Measurements from ENCODE around the gene SYNE1. TPM values are rescaled to one million over a fixed set of nuclear protein-coding genes. Genes with fewer than 3 reads are reported as not detected.
"Not testable (repeated sequence)": the region's sequence is repeated elsewhere in the genome, so short reads cannot be mapped to it uniquely, and the experiment has no call there.

SYNE1 gene
- total RNA-seq, 1 experiment from 2014 or later, result 10.8 TPM

- Histone ChIP-seq H3K27me3 (no peaks in the 10 kb centered on the region), H3K9me3 (no peaks in the 10 kb centered on the region), H3K36me3 (no peaks in the 10 kb centered on the region), H3K4me3 (no peak overlapping the region)
- DNase-seq, result no peak
Observed at GRCh38 chr6:152543519-152543918, 93.6 kb downstream of the SYNE1 start.

GRCh38 chr6:152540381-152540780 lies 96.8 kb downstream of the SYNE1 start:
- Histone ChIP-seq H3K4me3 (no peak overlapping the region), H3K36me3 (no peaks in the 10 kb centered on the region), H3K9me3 (no peaks in the 10 kb centered on the region), H3K27me3 (no peaks in the 10 kb centered on the region)
- no peak for DNase-seq

- Histone ChIP-seq H3K4me3 (no peak overlapping the region), H3K27me3 (no peaks in the 10 kb centered on the region)
Observed at GRCh38 chr6:152534541-152534940, 102.6 kb downstream of the SYNE1 start.

GRCh38 chr6:152532556-152533422 lies 104.4 kb downstream of the SYNE1 start:
- Histone ChIP-seq H3K36me3 (no peaks in the 10 kb centered on the region), H3K9me3 (no peaks in the 10 kb centered on the region), H3K27me3 (no peaks in the 10 kb centered on the region), H3K4me3 (no peak overlapping the region)
- DNase-seq, result no peak

More at GRCh38 chr6:152534541-152534940, 102.6 kb downstream of the SYNE1 start:
- Histone ChIP-seq H3K9me3 (no peaks in the 10 kb centered on the region), H3K36me3 (no peaks in the 10 kb centered on the region)
- DNase-seq, result no peak

GRCh38 chr6:152531659-152532058 lies 105.5 kb downstream of the SYNE1 start:
- no peaks in the 10 kb centered on the region for H3K9me3 ChIP-seq
- no peak overlapping the region for H3K4me3 ChIP-seq
- H3K36me3 ChIP-seq, result no peaks in the 10 kb centered on the region
- H3K27me3 ChIP-seq, result no peaks in the 10 kb centered on the region
- no peak for DNase-seq

- Histone ChIP-seq H3K4me3 (no peak overlapping the region), H3K9me3 (no peaks in the 10 kb centered on the region), H3K27me3 (no peaks in the 10 kb centered on the region), H3K36me3 (no peaks in the 10 kb centered on the region)
- no peak for DNase-seq
Observed at GRCh38 chr6:152529369-152529768, 107.8 kb downstream of the SYNE1 start.

- not testable (repeated sequence) for H3K36me3 ChIP-seq, H3K9me3 ChIP-seq, H3K27me3 ChIP-seq, H3K4me3 ChIP-seq, DNase-seq
Observed at GRCh38 chr6:152514120-152514519, 123.0 kb downstream of the SYNE1 start.

- DNase-seq, result no peak
- Histone ChIP-seq H3K27me3 (no peaks in the 10 kb centered on the region), H3K36me3 (no peaks in the 10 kb centered on the region), H3K4me3 (no peak overlapping the region), H3K9me3 (no peaks in the 10 kb centered on the region)
Observed at GRCh38 chr6:152509916-152510315, 127.2 kb downstream of the SYNE1 start.

- Histone ChIP-seq H3K4me3 (no peak overlapping the region), H3K36me3 (no peaks in the 10 kb centered on the region), H3K9me3 (no peaks in the 10 kb centered on the region), H3K27me3 (no peaks in the 10 kb centered on the region)
- no peak for DNase-seq
Observed at GRCh38 chr6:152508477-152508876, 128.7 kb downstream of the SYNE1 start.

GRCh38 chr6:152503546-152503945 lies 133.6 kb downstream of the SYNE1 start:
- no peak for DNase-seq
- Histone ChIP-seq H3K36me3 (no peaks in the 10 kb centered on the region), H3K4me3 (no peak overlapping the region), H3K9me3 (no peaks in the 10 kb centered on the region), H3K27me3 (no peaks in the 10 kb centered on the region)

GRCh38 chr6:152502421-152503188 lies 134.6 kb downstream of the SYNE1 start:
- no peaks in the 10 kb centered on the region for H3K36me3 ChIP-seq

GRCh38 chr6:152499931-152500330 lies 137.2 kb downstream of the SYNE1 start:
- Histone ChIP-seq H3K27me3 (no peaks in the 10 kb centered on the region), H3K9me3 (no peaks in the 10 kb centered on the region), H3K4me3 (no peak overlapping the region), H3K36me3 (no peaks in the 10 kb centered on the region)
- DNase-seq, result no peak

More at GRCh38 chr6:152502421-152503188, 134.6 kb downstream of the SYNE1 start:
- no peak for DNase-seq
- Histone ChIP-seq H3K4me3 (no peak overlapping the region), H3K9me3 (no peaks in the 10 kb centered on the region), H3K27me3 (no peaks in the 10 kb centered on the region)

GRCh38 chr6:152496731-152497130 lies 140.4 kb downstream of the SYNE1 start:
- no peaks in the 10 kb centered on the region for H3K9me3 ChIP-seq
- H3K36me3 ChIP-seq, result no peaks in the 10 kb centered on the region
- no peak for DNase-seq

GRCh38 chr6:152495456-152495855 lies 141.7 kb downstream of the SYNE1 start:
- not testable (repeated sequence) for DNase-seq, H3K36me3 ChIP-seq, H3K9me3 ChIP-seq, H3K4me3 ChIP-seq, H3K27me3 ChIP-seq

More at GRCh38 chr6:152496731-152497130, 140.4 kb downstream of the SYNE1 start:
- Histone ChIP-seq H3K4me3 (no peak overlapping the region), H3K27me3 (no peaks in the 10 kb centered on the region)

GRCh38 chr6:152492281-152492680 lies 144.9 kb downstream of the SYNE1 start:
- not testable (repeated sequence) for DNase-seq, H3K9me3 ChIP-seq, H3K27me3 ChIP-seq, H3K36me3 ChIP-seq, H3K4me3 ChIP-seq

GRCh38 chr6:152491501-152491900 lies 145.7 kb downstream of the SYNE1 start:
- not testable (repeated sequence) for H3K9me3 ChIP-seq, H3K36me3 ChIP-seq, H3K27me3 ChIP-seq, H3K4me3 ChIP-seq, DNase-seq

- not testable (repeated sequence) for H3K27me3 ChIP-seq
Observed at GRCh38 chr6:152490971-152491378, 146.2 kb downstream of the SYNE1 start.

More at GRCh38 chr6:152490971-152491378, 146.2 kb downstream of the SYNE1 start:
- H3K4me3 ChIP-seq, H3K9me3 ChIP-seq, H3K36me3 ChIP-seq: not testable (repeated sequence)
- peak; percentile 6 for DNase-seq

All from MG63 (cell line).